Endothelial cell of umbilical vein (primary cell): Measurements from ENCODE around the gene INIP. TPM values are rescaled to one million over a fixed set of nuclear protein-coding genes. Genes with fewer than 3 reads are reported as not detected.

Source experiments
- BruUV-seq: library from RNA; stranded (reverse); fragments of 400-500 nt; replicated peaks from 2 replicates; lab custom pipeline; 2021; lab: Mats Ljungman, UMichigan
- CTCF ChIA-PET: fragments of 300-600, 350-600 bp; sonication (Branson Sonifier 250); formaldehyde crosslinking; loops from one replicate; lab custom pipeline; 2021; ENCODE audit warnings: antibody characterized with exemption, inconsistent platforms; lab: Charles Lee
- POLR2A ChIA-PET: fragments of 300-600, 350-600 bp; sonication (Branson Sonifier 250); formaldehyde crosslinking; loops from one replicate; lab custom pipeline; 2021; ENCODE audit warnings: antibody characterized with exemption, inconsistent platforms; lab: Charles Lee
- DNase-seq: peaks from one replicate; pipeline ENCODE4 v3.0.0-alpha.2; 2011; ENCODE audit warnings: low read depth, low spot score
- FAIRE-seq: peaks from 2 replicates; lab custom pipeline; 2011; peaks lifted over from hg19 to GRCh38; lab: Jason Lieb, UNC
- H2AFZ ChIP-seq: 2 replicates; pipeline ENCODE4 v1.6.0; 2012; ENCODE audit warnings: low read depth, low read length, control low read depth, inconsistent platforms
- H3K27ac ChIP-seq: 2 replicates; pipeline ENCODE4 v1.5.1; 2011; ENCODE audit warnings: low read depth, mild to moderate bottlenecking, control low read depth, low read length, moderate library complexity; ENCODE audit not compliant: insufficient read depth
- H3K27me3 ChIP-seq, 2 experiments: 2 replicates each; pipeline versions ENCODE4 v1.6.0 to v1.6.1; 2011; ENCODE audit warnings: low read length in 2 of 2, mixed read lengths in 1 of 2; ENCODE audit not compliant: control insufficient read depth in 2 of 2, insufficient read depth in 2 of 2
- H3K36me3 ChIP-seq, 2 experiments: 2 replicates in 1 of 2; 3 replicates in 1 of 2; pipeline ENCODE4 v1.5.1; 2011; ENCODE audit warnings: low read length in 2 of 2, mild to moderate bottlenecking in 1 of 2, moderate library complexity in 1 of 2; ENCODE audit not compliant: control insufficient read depth in 2 of 2, insufficient read depth in 2 of 2; ENCODE audit errors: extremely low read depth in 1 of 2
- H3K4me1 ChIP-seq: 3 replicates; pipeline ENCODE4 v1.5.1; 2011; ENCODE audit warnings: mild to moderate bottlenecking, low read length; ENCODE audit not compliant: control insufficient read depth, insufficient read depth; ENCODE audit errors: extremely low read depth
- H3K4me2 ChIP-seq: 2 replicates; pipeline ENCODE4 v1.6.1; 2011; ENCODE audit warnings: low read length, control low read depth, mixed read lengths; ENCODE audit not compliant: insufficient read depth
- H3K4me3 ChIP-seq, 3 experiments: fragments of 200-600 bp in 1 of 3; sonication (generic), shearing (Covaris generic) in 1 of 3; replicated peaks in 1 of 3; 2 replicates each; pipeline ENCODE4 v1.5.1; 2011 to 2016; ENCODE audit warnings: control low read depth in 3 of 3, low read length in 3 of 3, mild to moderate bottlenecking in 2 of 3, inconsistent platforms in 1 of 3, low read depth in 1 of 3, moderate library complexity in 1 of 3; ENCODE audit not compliant: insufficient read depth in 1 of 3
- H3K79me2 ChIP-seq: 2 replicates; pipeline ENCODE4 v1.6.0; 2012; ENCODE audit warnings: low read length, inconsistent platforms; ENCODE audit not compliant: control insufficient read depth, insufficient read depth
- H3K9ac ChIP-seq: replicated peaks from 2 replicates; pipeline ENCODE3; 2011; ENCODE audit warnings: low read length, control low read depth; ENCODE audit not compliant: insufficient read depth; ENCODE audit errors: extremely low read depth
- H3K9me1 ChIP-seq: replicated peaks from 3 replicates; pipeline ENCODE4 v1.6.0; 2011; ENCODE audit warnings: mild to moderate bottlenecking, low read length; ENCODE audit not compliant: control insufficient read depth, insufficient read depth; ENCODE audit errors: extremely low read depth
- H3K9me3 ChIP-seq: replicated peaks from 2 replicates; pipeline ENCODE4 v1.5.1; 2012; ENCODE audit warnings: low read length, inconsistent platforms; ENCODE audit not compliant: control insufficient read depth, insufficient read depth
- H4K20me1 ChIP-seq: replicated peaks from 2 replicates; pipeline ENCODE3; 2011; ENCODE audit warnings: mild to moderate bottlenecking, low read length; ENCODE audit not compliant: control insufficient read depth, insufficient read depth; ENCODE audit errors: extremely low read depth
- CTCF ChIP-seq, 2 donors: IDR thresholded peaks; 1 replicate in 1 of 2; 2 replicates in 1 of 2; pipeline ENCODE4 v1.5.1; 2011; ENCODE audit warnings: low read length in 2 of 2, mild to moderate bottlenecking in 2 of 2, moderate library complexity in 2 of 2, control low read depth in 1 of 2, inconsistent platforms in 1 of 2, low read depth in 1 of 2; ENCODE audit not compliant: insufficient read depth in 1 of 2; ENCODE audit errors: extremely low read depth in 1 of 2
- EZH2 ChIP-seq: IDR thresholded peaks from 2 replicates; pipeline ENCODE4 v1.6.1; 2012; ENCODE audit warnings: borderline replicate concordance, low read depth, mild to moderate bottlenecking, moderate library complexity, low read length, inconsistent platforms; ENCODE audit not compliant: severe bottlenecking
- FOS ChIP-seq: IDR thresholded peaks from 2 replicates; pipeline ENCODE4 v1.6.1; 2011; ENCODE audit warnings: mild to moderate bottlenecking, low read length, moderate library complexity, borderline replicate concordance; ENCODE audit not compliant: insufficient read depth
- GATA2 ChIP-seq: IDR thresholded peaks from 2 replicates; pipeline ENCODE4 v1.7.0; 2011; ENCODE audit warnings: low read depth, mild to moderate bottlenecking, moderate library complexity, mixed read lengths, low read length; ENCODE audit not compliant: insufficient read length, insufficient read depth
- JUN ChIP-seq: IDR thresholded peaks from 2 replicates; pipeline ENCODE4 v1.6.1; 2011; ENCODE audit warnings: borderline replicate concordance, low read depth; ENCODE audit not compliant: insufficient read length, insufficient read depth
- MAX ChIP-seq: IDR thresholded peaks from 2 replicates; pipeline ENCODE4 v1.6.1; 2011; ENCODE audit not compliant: insufficient read depth, insufficient read length
- MYC ChIP-seq: IDR thresholded peaks from one replicate; pipeline ENCODE4 v1.6.1; 2011; ENCODE audit warnings: mild to moderate bottlenecking, low read depth, low read length
- POLR2A ChIP-seq: IDR thresholded peaks from 2 replicates; pipeline ENCODE4 v1.6.1; 2012; ENCODE audit warnings: low read depth, mild to moderate bottlenecking, control low read depth, low read length
- POLR2AphosphoS5 ChIP-seq: IDR thresholded peaks from 2 replicates; pipeline ENCODE4 v1.6.1; 2012; ENCODE audit warnings: low read depth, mild to moderate bottlenecking, control low read depth, low read length, moderate library complexity; ENCODE audit not compliant: insufficient read depth
- dilution Hi-C: fragments of 300-500 bp; cut with MboI; formaldehyde crosslinking; loops from one replicate; pipeline ENCODE4 v1.15.0; 2019; ENCODE audit warnings: low sequenced_read_pairs; ENCODE audit not compliant: extremely low pct_ligation_motif_present
- intact Hi-C: fragments of 100-400 bp; cut with micrococcal nuclease; formaldehyde crosslinking; loops from one replicate; pipeline ENCODE4 v1.10.0; 2022
- polyA plus RNA-seq, 4 experiments: library from polyadenylated mRNA; depleted of rRNA in 3 of 4; stranded (reverse) in 3 of 4; unstranded in 1 of 4; fragments of >200 nt; gene quantifications; 2 replicates each; pipeline versions ENCODE4 v1.2.1 to v1.2.3, GENCODE V29; 2011 to 2012; ENCODE audit warnings: missing spikeins in 1 of 4
- total RNA-seq: library from RNA; stranded (reverse); gene quantifications from 2 replicates; pipeline ENCODE4 v1.2.3, GENCODE V29; 2021

The INIP gene
- total and polyA plus RNA-seq, 2 donors (not counting 3 experiments of a cell fraction or from before 2014, with no cell fraction given), result 12.3 to 25.7 TPM

DNA sequence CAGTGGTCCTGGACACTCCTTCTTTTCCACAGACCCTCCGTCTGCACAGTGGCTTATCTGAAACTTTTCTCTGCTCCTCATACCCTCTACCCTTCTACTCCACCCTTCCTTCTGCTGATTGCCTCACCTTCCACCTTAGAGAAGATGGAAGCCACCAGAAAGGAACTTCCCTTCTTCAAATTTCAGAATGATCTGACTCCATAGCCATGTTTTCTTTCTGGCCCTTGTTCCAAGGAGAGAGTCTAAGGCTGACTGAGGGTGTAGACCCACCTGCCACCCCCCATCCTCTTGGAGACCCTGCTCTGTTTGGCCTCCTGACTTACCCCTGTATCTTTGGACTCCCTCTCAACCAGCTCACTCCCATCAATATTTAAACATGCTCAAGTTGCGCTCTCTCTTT lies 40.0 kb upstream of the INIP start:
- Histone ChIP-seq H3K4me3 (no peak overlapping the region), H3K4me1 (no peaks in the 10 kb centered on the region), H3K4me2 (no peak overlapping the region), H3K27me3 (no peaks in the 10 kb centered on the region), H3K9me1 (no peaks in the 10 kb centered on the region), H3K27ac (no peak overlapping the region), H4K20me1 (no peaks in the 10 kb centered on the region), H3K9ac (no peak overlapping the region), H3K79me2 (no peaks in the 10 kb centered on the region), H3K36me3 (no peaks in the 10 kb centered on the region), H2AFZ (no peak overlapping the region), H3K9me3 (no peaks in the 10 kb centered on the region)
- ChIA-PET CTCF (no interaction called here), POLR2A (no interaction called here)
- no peak for FAIRE-seq
- BruUV-seq, result no TSS peak
- TF ChIP-seq POLR2AphosphoS5, result no peak
- no peak for TF ChIP-seq CTCF (IDR thresholded peaks at IDR 0.05; ENCODE audit: extremely low read depth in 1 of 2, insufficient read depth in 1 of 2, low read depth in 1 of 2, low read length in 2 of 2)
- TF ChIP-seq POLR2A, result no peak
- TF ChIP-seq EZH2, result no peak
- TF ChIP-seq GATA2, result no peak
- no peak for TF ChIP-seq JUN
- no peak for TF ChIP-seq MYC
- TF ChIP-seq FOS, result no peak
- TF ChIP-seq MAX, result no peak
- dilution Hi-C loops (no loop called here), intact Hi-C loops (no loop called here)
- DNase-seq, result no peak
